ENCODE measurements around the gene ATG16L1.
"Not testable (repeated sequence)": the region's sequence is repeated elsewhere in the genome, so short reads cannot be mapped to it uniquely, and the experiment has no call there.

The ATG16L1 gene

GRCh38 chr2:233329489-233330135 is 78.1 kb downstream of the ATG16L1 start:
- DNase-seq (ENCODE audit: low spot score) (peak; percentile 37), FAIRE-seq (no peak)

GRCh38 chr2:233331536-233331935 is 80.1 kb downstream of the ATG16L1 start:
- FAIRE-seq (no peak), DNase-seq (ENCODE audit: low spot score) (no peak)

GRCh38 chr2:233332125-233332524 is 80.7 kb downstream of the ATG16L1 start:
- FAIRE-seq: no peak

GRCh38 chr2:233334915-233335314 is 83.4 kb downstream of the ATG16L1 start:
- DNase-seq (ENCODE audit: low spot score) (no peak), FAIRE-seq (no peak)

More at GRCh38 chr2:233332125-233332524, 80.7 kb downstream of the ATG16L1 start:
- DNase-seq (ENCODE audit: low spot score): no peak

- DNase-seq (ENCODE audit: low spot score); FAIRE-seq: not testable (repeated sequence)
Observed at GRCh38 chr2:233336091-233336490, 84.6 kb downstream of the ATG16L1 start.

- FAIRE-seq (no peak), DNase-seq (ENCODE audit: low spot score) (no peak)
Observed at GRCh38 chr2:233336541-233336940, 85.1 kb downstream of the ATG16L1 start.

- no peak for DNase-seq (ENCODE audit: low spot score)
- FAIRE-seq: no peak
Observed at GRCh38 chr2:233338046-233338445, 86.6 kb downstream of the ATG16L1 start.

- FAIRE-seq (no peak), DNase-seq (ENCODE audit: low spot score) (no peak)
Observed at GRCh38 chr2:233338812-233339368, 87.4 kb downstream of the ATG16L1 start.

GRCh38 chr2:233339427-233339826 is 88.0 kb downstream of the ATG16L1 start:
- DNase-seq (ENCODE audit: low spot score) (no peak), FAIRE-seq (no peak)

GRCh38 chr2:233341296-233341695 is 89.8 kb downstream of the ATG16L1 start:
- DNase-seq (ENCODE audit: low spot score): no peak

GRCh38 chr2:233342301-233342700 is 90.8 kb downstream of the ATG16L1 start:
- DNase-seq (ENCODE audit: low spot score) (no peak), FAIRE-seq (no peak)

More at GRCh38 chr2:233341296-233341695, 89.8 kb downstream of the ATG16L1 start:
- no peak for FAIRE-seq

- DNase-seq (ENCODE audit: low spot score) (no peak), FAIRE-seq (no peak)
Observed at GRCh38 chr2:233343171-233343705, 91.8 kb downstream of the ATG16L1 start.

Measured in RCC 7860 (cell line).